ENCODE measurements around the gene TBX10. TPM values are rescaled to one million over a fixed set of nuclear protein-coding genes. Genes with fewer than 3 reads are reported as not detected.

TBX10 gene
- total and polyA plus RNA-seq, 12 donors, result 0.17 to 0.44 (median 0.28) TPM; not detected in 9

DNA sequence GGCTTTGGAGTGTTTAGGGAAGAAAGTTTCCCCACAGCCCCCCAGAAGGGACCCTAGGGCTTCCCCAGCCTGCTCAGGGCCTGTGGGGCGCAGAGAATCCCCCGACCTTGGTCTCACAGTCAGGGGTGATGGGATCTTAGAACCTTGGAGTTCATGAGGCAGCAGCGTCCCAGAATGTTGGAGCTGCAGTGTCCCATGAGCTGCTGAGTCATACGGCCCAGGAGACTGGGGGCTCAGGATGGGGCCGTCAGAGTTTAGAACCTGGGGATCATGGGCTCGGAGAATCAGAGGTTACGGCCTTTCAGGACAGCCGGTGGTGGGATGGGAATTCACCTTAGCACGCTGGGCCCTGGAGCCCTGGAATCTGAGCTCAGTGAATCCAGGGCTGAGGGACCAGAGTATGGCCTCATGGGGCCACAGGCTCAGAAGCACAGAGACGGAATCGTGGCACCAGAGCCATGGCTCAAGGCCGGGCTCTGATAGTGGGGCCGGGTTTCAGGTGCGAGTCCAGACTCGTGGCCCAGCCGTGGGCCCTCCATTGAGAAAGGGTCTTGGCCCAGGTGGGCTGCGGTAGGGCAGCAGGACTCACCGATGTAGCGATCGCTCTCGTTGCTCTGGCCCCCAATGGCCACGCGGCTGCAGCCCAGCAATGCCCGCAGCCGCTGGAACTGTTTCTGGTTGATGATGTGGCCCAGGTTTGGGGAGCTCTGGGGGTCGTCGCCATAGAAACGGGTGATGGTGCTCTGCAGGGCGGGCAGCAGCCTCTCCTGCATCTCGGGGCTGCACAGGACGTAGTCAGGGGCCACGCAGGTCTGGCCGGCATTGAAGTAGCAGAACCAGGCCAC, 25.4 kb upstream of the TBX10 start:
- no peak overlapping the region for H3K27ac ChIP-seq
- ATAC-seq (no peak), DNase-seq (no peak)
- no peaks in the 10 kb centered on the region for H3K9me3 ChIP-seq
- TF ChIP-seq, protein P1, sequence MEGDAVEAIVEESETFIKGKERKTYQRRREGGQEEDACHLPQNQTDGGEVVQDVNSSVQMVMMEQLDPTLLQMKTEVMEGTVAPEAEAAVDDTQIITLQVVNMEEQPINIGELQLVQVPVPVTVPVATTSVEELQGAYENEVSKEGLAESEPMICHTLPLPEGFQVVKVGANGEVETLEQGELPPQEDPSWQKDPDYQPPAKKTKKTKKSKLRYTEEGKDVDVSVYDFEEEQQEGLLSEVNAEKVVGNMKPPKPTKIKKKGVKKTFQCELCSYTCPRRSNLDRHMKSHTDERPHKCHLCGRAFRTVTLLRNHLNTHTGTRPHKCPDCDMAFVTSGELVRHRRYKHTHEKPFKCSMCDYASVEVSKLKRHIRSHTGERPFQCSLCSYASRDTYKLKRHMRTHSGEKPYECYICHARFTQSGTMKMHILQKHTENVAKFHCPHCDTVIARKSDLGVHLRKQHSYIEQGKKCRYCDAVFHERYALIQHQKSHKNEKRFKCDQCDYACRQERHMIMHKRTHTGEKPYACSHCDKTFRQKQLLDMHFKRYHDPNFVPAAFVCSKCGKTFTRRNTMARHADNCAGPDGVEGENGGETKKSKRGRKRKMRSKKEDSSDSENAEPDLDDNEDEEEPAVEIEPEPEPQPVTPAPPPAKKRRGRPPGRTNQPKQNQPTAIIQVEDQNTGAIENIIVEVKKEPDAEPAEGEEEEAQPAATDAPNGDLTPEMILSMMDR (IDR thresholded peaks at IDR 0.05), result no peak
- 88 to 90% methylated on average over 32 to 33 of the region's 33 CpGs for WGBS, 2 donors
- H3K4me1 ChIP-seq, result no peaks in the 10 kb centered on the region
- H3K36me3 ChIP-seq, result no peaks in the 10 kb centered on the region
- no peaks in the 10 kb centered on the region for H3K27me3 ChIP-seq
- intact Hi-C loops (cut with DNase I), result loop anchor here in 1 of 10 donors (5.0 kb wide), 1 partner anchor 93 kb away; no protein-coding TSS in a partner anchor
- H3K4me3 ChIP-seq, result no peak overlapping the region

DNA sequence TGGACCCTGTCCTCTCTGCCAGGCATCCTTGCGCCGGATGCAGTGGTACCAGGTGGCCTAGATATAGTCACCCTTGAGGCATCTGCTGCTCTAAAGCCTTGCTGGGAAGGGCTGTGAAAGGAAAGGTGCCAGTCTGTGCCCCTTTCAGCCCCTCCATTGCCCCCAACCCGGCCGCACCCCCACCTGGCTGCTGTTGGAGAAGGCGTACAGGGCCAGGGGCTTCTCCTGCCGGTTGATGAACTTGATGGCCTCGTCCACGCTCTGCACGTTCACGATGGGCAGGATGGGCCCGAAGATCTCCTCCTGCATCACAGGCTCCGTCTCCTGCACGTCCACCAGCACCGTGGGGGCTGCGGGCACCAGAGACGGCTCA, 24.6 kb upstream of the TBX10 start:
- 84 to 93% methylated on average over 15 to 16 of the region's 16 CpGs for WGBS, 2 donors
- TF ChIP-seq, protein P1 (IDR thresholded peaks at IDR 0.05), result no peak
- intact Hi-C loops (cut with DNase I), result loop anchor here in 1 of 10 donors (5.0 kb wide), 1 partner anchor 92 kb away; no protein-coding TSS in a partner anchor

DNA sequence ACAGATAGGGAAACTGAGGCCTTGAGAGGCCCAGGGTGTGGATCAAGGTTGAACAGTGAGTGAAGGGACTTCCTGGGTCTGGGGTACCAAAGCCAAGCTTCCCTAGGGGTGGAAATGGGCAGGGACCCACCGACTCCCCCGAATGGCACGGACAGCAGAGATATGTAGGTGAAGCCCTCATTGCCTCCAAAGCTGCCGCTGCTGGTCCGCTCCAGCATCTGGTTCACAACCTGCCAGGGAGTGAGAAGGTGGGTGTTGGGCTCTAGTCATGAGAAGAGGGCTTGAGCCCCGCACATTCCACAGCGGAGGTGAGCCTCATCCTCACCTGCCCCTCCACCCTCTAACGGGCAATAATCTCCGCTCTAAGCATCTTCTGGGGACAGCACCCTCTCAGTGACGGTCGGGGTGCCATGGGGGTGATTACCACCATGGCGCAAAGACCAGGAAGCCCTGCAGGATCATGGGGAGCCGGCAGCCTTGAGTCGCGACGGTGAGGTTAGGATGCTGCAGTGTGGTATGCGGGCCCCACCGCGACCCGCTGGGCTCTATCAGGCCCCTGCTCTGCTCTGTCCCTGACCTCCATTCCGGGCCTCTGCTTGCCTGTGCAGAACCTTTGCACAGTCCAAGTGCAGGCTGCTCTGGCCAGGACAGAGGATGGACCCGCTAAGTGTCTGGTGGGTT, 24.1 kb upstream of the TBX10 start:
- no peak for ATAC-seq
- no peak for DNase-seq
- Histone ChIP-seq H3K4me1 (no peaks in the 10 kb centered on the region), H3K27ac (no peak overlapping the region), H3K36me3 (no peaks in the 10 kb centered on the region), H3K4me3 (no peak overlapping the region), H3K9me3 (no peaks in the 10 kb centered on the region), H3K27me3 (no peaks in the 10 kb centered on the region)
- intact Hi-C loops (cut with DNase I), result loop anchor here in 1 of 10 donors (5.0 kb wide), 1 partner anchor 91 kb away; no protein-coding TSS in a partner anchor
- TF ChIP-seq, protein P1 (IDR thresholded peaks at IDR 0.05), result no peak
- 89 to 94% methylated on average over 22 of the region's 22 CpGs for WGBS, 2 donors

More for the DNA sequence above, 24.6 kb upstream of the TBX10 start:
- no peak for ATAC-seq
- Histone ChIP-seq H3K27me3 (no peaks in the 10 kb centered on the region), H3K9me3 (no peaks in the 10 kb centered on the region), H3K4me3 (no peak overlapping the region), H3K4me1 (no peaks in the 10 kb centered on the region), H3K36me3 (no peaks in the 10 kb centered on the region), H3K27ac (no peak overlapping the region)
- DNase-seq, result no peak

DNA sequence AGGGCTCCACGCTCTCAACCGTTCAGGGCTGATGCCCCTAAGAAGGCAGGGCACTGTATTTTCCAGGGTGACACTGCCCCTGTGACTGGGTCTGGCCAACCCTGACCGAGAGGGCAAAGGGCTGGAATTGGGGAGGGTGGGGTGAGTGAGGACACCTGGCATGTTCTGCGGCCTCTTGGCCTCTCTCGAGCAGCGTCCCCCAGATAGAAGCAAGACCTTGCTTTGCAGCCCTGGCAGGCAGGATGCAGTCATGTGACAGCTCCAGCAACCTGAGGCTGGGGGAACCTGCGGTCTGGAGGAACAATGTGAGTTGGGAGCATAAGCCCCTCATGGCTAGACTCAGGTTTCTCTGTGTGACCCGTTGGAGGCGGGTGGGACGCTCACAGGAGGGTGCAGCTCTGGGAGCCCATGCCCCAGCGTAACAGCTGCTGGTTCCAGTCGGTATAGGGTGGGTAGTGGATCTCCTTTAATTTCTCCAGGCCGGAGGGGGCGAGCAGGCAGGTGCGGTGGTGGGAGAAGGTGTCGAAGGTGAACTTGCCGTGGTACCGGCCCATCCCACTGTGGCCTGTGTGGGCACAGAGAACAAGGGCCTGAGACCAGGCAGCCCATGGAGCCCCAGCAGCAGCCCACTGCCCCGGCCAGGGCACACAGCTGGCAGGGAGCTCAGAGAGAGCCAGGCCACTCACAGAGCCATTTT, 23.4 kb upstream of the TBX10 start:
- Histone ChIP-seq H3K27me3 (no peaks in the 10 kb centered on the region), H3K4me1 (no peaks in the 10 kb centered on the region), H3K4me3 (no peak overlapping the region), H3K9me3 (no peaks in the 10 kb centered on the region), H3K27ac (no peak overlapping the region), H3K36me3 (no peaks in the 10 kb centered on the region)
- no peak for DNase-seq
- intact Hi-C loops (cut with DNase I), result loop anchor here in 1 of 10 donors (5.0 kb wide), 1 partner anchor 91 kb away; no protein-coding TSS in a partner anchor
- no peak for ATAC-seq
- TF ChIP-seq, protein P1 (IDR thresholded peaks at IDR 0.05), result no peak
- WGBS, 2 donors, result 78 to 81% methylated on average over 19 of the region's 19 CpGs
